IPS DF 6.9 (cell line): ENCODE data around the gene KCNJ10.

ENCODE experiments used
- DNase-seq: peaks from one replicate; pipeline ENCODE4 v3.0.0-alpha.2; 2013; ENCODE audit warnings: low read depth, low spot score
- H3K27ac ChIP-seq: one replicate; pipeline ENCODE4 v1.5.1; 2013; ENCODE audit warnings: low read length, control low read depth
- H3K27me3 ChIP-seq: 2 replicates; pipeline ENCODE4 v1.6.1; 2013; ENCODE audit warnings: mild to moderate bottlenecking, low read length; ENCODE audit not compliant: control insufficient read depth, insufficient read depth
- H3K36me3 ChIP-seq: 2 replicates; pipeline ENCODE4 v1.6.1; 2013; ENCODE audit warnings: low read length; ENCODE audit not compliant: control insufficient read depth, insufficient read depth
- H3K4me1 ChIP-seq: 2 replicates; pipeline ENCODE4 v1.6.1; 2013; ENCODE audit warnings: low read length; ENCODE audit not compliant: control insufficient read depth, insufficient read depth
- H3K4me3 ChIP-seq: 2 replicates; pipeline ENCODE4 v1.5.1; 2013; ENCODE audit warnings: mild to moderate bottlenecking, low read length
- H3K9me3 ChIP-seq: 2 replicates; pipeline ENCODE4 v1.6.1; 2013; ENCODE audit warnings: low read length, inconsistent platforms; ENCODE audit not compliant: control insufficient read depth, insufficient read depth
- WGBS: extraction: QIAGEN DNeasy Blood & Tissue Kit; methylation state at CpG from one replicate; pipeline ENCODE4 v1.1.7; 2013; ENCODE audit warnings: mixed read lengths, missing lambda C conversion rate; ENCODE audit not compliant: insufficient read length, insufficient coverage; 5-methylcytosine and 5-hydroxymethylcytosine counted together

KCNJ10 gene

DNA sequence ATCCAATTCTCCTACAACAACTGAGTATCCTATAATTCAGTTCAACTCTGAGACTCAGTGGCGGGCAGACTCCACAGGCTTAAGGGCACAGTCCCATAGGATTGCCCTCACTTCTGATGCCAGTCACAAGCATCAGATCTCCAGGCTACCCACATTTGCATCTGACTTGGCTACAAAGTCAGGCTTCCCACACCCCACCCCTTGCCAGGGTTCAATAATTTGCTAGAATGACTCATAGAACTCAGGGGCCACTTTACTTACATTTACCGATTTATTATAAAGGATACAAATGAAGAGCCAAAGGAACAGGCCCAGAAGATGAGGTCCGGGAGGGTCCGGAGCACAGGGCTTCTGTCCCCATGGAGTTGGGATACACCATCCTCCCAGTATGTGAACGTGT lies 80.0 kb downstream of the KCNJ10 start:
- no peaks in the 10 kb centered on the region for H3K4me1 ChIP-seq
- no peak overlapping the region for H3K27ac ChIP-seq

GRCh38 chr1:159989581-159989980 lies 80.4 kb downstream of the KCNJ10 start:
- Histone ChIP-seq H3K4me1 (no peaks in the 10 kb centered on the region), H3K27me3 (no peaks in the 10 kb centered on the region), H3K27ac (no peak overlapping the region), H3K36me3 (no peaks in the 10 kb centered on the region), H3K9me3 (no peaks in the 10 kb centered on the region), H3K4me3 (no peak overlapping the region)
- DNase-seq = no peak
- no CpG with 5 or more reads among the region's 3 CpGs for WGBS

More for the DNA sequence above, 80.0 kb downstream of the KCNJ10 start:
- no peaks in the 10 kb centered on the region for H3K9me3 ChIP-seq
- no peaks in the 10 kb centered on the region for H3K36me3 ChIP-seq
- H3K4me3 ChIP-seq = no peak overlapping the region
- DNase-seq = no peak
- H3K27me3 ChIP-seq = no peaks in the 10 kb centered on the region
- WGBS = no CpG with 5 or more reads among the region's 5 CpGs

GRCh38 chr1:159988006-159988405 lies 82.0 kb downstream of the KCNJ10 start:
- Histone ChIP-seq H3K9me3 (no peaks in the 10 kb centered on the region), H3K36me3 (no peaks in the 10 kb centered on the region), H3K4me1 (no peaks in the 10 kb centered on the region), H3K4me3 (no peak overlapping the region), H3K27me3 (no peaks in the 10 kb centered on the region), H3K27ac (no peak overlapping the region)
- WGBS = no CpG with 5 or more reads among the region's 1 CpG
- no peak for DNase-seq

DNA sequence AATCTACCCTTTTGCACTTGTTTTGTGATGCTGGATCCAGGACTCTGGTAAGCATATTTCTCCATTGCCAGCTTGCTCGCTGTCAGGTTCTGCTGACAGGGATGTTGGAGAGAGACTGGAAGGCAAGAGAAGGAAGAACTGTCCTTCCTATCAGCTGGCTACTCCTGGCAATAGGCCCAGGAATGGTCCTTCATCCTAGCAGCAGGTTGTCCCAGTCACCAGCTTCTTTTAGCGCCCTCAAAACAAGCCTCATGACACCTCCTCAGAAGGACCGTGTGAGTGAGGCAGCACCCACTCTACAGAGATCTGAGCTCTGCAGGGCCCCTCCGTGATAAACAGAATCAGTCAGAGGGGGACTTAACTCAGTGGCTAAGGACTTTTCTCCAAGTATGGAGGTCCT lies 82.8 kb downstream of the KCNJ10 start:
- Histone ChIP-seq H3K9me3 (no peaks in the 10 kb centered on the region), H3K4me1 (no peaks in the 10 kb centered on the region), H3K36me3 (no peaks in the 10 kb centered on the region), H3K27me3 (no peaks in the 10 kb centered on the region), H3K4me3 (no peak overlapping the region), H3K27ac (no peak overlapping the region)
- DNase-seq = no peak
- WGBS = no CpG with 5 or more reads among the region's 4 CpGs

DNA sequence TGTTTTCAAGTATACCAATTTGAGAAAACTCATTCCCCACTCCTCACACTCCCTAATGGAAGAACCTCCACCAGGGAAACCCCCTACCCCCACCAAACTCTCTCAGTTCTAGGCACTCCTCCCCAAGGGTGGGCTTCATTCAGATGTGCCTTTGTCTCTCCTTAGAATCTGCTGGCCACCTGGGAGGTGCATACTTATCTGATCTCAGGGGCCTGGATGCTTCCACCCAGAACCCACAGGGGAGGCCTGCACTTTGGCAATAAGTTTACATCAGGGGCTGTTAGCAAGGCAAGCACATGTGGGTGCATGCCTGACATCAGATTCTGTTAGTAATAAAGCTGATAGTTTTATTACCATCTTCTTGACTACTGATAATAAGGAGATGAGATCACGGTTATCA lies 83.4 kb downstream of the KCNJ10 start:
- DNase-seq = no peak
- no CpG with 5 or more reads among the region's 1 CpG for WGBS
- Histone ChIP-seq H3K4me3 (no peak overlapping the region), H3K27ac (no peak overlapping the region), H3K36me3 (no peaks in the 10 kb centered on the region), H3K27me3 (no peaks in the 10 kb centered on the region), H3K4me1 (no peaks in the 10 kb centered on the region), H3K9me3 (no peaks in the 10 kb centered on the region)

DNA sequence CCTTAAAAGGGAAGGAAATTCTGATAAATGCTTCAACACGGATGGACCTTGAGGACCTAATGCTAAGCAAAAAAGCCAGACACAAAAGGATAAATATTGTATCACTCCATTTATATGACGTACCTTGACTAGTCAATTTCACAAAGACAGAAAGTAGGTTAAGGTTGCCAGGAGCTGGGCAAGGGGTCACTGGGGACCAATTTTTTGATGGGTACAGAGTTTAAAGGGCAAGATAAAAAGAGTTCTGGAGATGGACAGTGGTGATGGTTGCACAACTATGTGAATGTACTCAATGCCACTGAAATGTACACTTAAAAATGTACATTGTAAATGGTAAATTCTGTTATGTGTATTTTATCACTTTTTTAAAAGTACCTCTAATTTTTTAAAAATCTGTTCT lies 83.9 kb downstream of the KCNJ10 start:
- WGBS = no CpG with 5 or more reads among the region's 2 CpGs
- Histone ChIP-seq H3K4me3 (no peak overlapping the region), H3K27ac (no peak overlapping the region), H3K27me3 (no peaks in the 10 kb centered on the region), H3K9me3 (no peaks in the 10 kb centered on the region), H3K36me3 (no peaks in the 10 kb centered on the region), H3K4me1 (no peaks in the 10 kb centered on the region)
- no peak for DNase-seq

- no peak overlapping the region for H3K4me3 ChIP-seq
- H3K27ac ChIP-seq = no peak overlapping the region
- no peaks in the 10 kb centered on the region for H3K36me3 ChIP-seq
- WGBS = no CpG with 5 or more reads among the region's 6 CpGs
- no peaks in the 10 kb centered on the region for H3K27me3 ChIP-seq
- no peaks in the 10 kb centered on the region for H3K4me1 ChIP-seq
- H3K9me3 ChIP-seq = no peaks in the 10 kb centered on the region
- no peak for DNase-seq
These were observed 84.5 kb downstream of the KCNJ10 start for GRCh38 chr1:159985473-159985872.

GRCh38 chr1:159983681-159984080 lies 86.3 kb downstream of the KCNJ10 start:
- Histone ChIP-seq H3K27me3 (no peaks in the 10 kb centered on the region), H3K36me3 (no peaks in the 10 kb centered on the region), H3K27ac (no peak overlapping the region), H3K4me3 (no peak overlapping the region), H3K9me3 (no peaks in the 10 kb centered on the region), H3K4me1 (no peaks in the 10 kb centered on the region)
- no CpG with 5 or more reads among the region's 5 CpGs for WGBS
- no peak for DNase-seq

DNA sequence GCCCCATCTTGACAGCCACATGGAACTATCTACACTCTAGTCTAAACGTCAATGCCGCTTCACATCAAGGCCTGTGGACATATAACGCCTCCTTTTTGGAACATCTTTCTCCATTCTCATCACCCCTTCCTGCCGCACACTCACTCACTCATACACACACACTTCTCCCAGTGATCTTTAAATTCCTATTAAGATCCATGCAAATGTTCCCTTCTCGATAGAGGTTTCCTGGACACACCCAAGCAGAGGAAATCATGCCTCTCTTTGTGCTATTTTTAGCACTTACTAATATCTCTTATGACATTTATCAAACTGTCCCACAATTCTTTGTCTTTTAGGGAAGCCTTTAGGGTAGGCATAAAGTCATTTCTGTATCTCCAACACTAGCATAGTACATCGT lies 87.7 kb downstream of the KCNJ10 start:
- Histone ChIP-seq H3K9me3 (no peaks in the 10 kb centered on the region), H3K36me3 (no peaks in the 10 kb centered on the region), H3K27ac (no peak overlapping the region), H3K27me3 (no peaks in the 10 kb centered on the region), H3K4me1 (no peaks in the 10 kb centered on the region), H3K4me3 (no peak overlapping the region)
- DNase-seq = no peak
- whole genome bisulfite sequencing = 100% methylated on average over 1 of the region's 6 CpGs

DNA sequence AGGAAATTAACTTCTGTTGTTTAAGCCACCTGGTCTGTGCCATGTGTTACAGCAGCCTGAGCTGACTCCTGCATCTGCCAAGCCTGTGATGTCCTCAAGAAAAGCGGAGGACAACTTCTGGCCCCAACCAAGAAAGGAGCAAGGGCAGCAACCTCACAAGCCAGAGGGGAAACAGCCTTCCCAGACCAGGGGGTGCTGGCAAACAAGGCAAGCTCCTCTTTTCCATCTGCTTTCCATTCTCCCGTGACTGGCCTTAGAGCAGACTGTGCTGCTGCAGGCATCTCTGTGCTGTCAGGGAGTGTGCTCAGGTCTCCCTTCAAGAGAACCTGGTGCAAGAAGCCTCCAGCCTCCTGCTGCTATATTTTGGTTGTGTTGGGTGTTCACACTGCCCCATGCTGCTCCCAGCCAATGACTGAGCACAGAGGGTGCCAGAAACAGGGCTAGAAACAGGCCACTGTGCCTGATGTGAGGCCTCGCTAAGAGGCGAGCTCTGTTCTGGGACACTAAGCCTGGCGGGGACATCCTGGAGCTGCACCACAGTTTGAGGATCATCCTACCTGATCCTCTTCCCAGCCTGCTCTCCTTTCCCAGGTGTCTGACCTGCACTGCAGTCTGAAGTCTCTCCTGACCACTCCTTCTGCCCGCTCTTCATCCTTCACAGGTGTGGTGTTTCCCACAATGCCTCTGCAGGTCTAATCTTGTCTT lies 88.5 kb downstream of the KCNJ10 start:
- DNase-seq = no peak
- no peaks in the 10 kb centered on the region for H3K9me3 ChIP-seq
- no peaks in the 10 kb centered on the region for H3K27me3 ChIP-seq
- WGBS = no CpG with 5 or more reads among the region's 6 CpGs
- H3K36me3 ChIP-seq = no peaks in the 10 kb centered on the region
- no peak overlapping the region for H3K4me3 ChIP-seq
- H3K27ac ChIP-seq = no peak overlapping the region
- H3K4me1 ChIP-seq = no peaks in the 10 kb centered on the region

GRCh38 chr1:159980786-159981185 lies 89.2 kb downstream of the KCNJ10 start:
- H3K4me1 ChIP-seq = no peaks in the 10 kb centered on the region
- H3K36me3 ChIP-seq = no peaks in the 10 kb centered on the region
- no CpG with 5 or more reads among the region's 7 CpGs for WGBS
- no peak overlapping the region for H3K27ac ChIP-seq
- no peaks in the 10 kb centered on the region for H3K9me3 ChIP-seq
- no peaks in the 10 kb centered on the region for H3K27me3 ChIP-seq
- H3K4me3 ChIP-seq = no peak overlapping the region
- no peak for DNase-seq
